C4-2B (cell line): Measurements from ENCODE around the gene CD40.

ENCODE experiments used
- ZFX ChIP-seq: fragments of 450-650 bp; IDR thresholded peaks from 2 replicates; pipeline ENCODE4 v1.6.1; 2017
- TF ChIP-seq, protein P1 (sequence below): fragments of 450-650 bp; conservative IDR thresholded peaks from 2 replicates; pipeline ENCODE4 v1.5.1; 2017; ENCODE audit warnings: mild to moderate bottlenecking

DNA sequence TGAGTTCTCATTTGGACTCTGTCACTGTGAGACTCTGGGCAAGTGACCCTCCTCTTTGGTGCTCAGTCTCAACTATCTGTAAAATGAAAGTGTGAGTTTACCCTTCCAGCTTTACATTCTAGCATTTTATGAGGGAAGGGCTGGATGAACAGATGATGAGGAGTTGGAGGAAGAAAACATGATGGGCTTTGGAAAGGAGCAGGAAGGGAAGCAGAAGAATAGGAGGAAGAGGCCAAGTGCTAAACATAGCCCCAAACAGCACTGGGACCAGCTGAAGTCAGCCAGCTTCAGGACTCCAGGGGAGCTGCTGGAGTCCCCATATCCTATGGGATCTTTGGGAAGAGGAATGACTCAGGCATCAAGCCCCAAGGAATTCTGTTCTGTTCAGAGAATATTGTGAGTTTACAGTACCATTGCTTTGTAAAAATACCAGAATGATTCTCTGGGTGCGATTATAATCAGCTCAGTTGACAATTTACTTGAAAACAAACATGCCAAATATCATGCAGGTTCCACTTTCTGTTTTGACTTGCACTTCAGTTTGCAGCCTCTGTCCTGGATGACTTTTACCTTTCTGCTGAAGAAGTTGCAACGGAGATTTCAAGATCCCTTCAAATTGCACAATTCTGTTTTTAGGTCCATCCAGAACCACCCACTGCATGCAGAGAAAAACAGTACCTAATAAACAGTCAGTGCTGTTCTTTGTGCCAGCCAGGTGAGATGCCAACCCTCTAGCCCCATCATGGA lies 3.2 kb downstream of the CD40 start:
- TF ChIP-seq, protein P1, sequence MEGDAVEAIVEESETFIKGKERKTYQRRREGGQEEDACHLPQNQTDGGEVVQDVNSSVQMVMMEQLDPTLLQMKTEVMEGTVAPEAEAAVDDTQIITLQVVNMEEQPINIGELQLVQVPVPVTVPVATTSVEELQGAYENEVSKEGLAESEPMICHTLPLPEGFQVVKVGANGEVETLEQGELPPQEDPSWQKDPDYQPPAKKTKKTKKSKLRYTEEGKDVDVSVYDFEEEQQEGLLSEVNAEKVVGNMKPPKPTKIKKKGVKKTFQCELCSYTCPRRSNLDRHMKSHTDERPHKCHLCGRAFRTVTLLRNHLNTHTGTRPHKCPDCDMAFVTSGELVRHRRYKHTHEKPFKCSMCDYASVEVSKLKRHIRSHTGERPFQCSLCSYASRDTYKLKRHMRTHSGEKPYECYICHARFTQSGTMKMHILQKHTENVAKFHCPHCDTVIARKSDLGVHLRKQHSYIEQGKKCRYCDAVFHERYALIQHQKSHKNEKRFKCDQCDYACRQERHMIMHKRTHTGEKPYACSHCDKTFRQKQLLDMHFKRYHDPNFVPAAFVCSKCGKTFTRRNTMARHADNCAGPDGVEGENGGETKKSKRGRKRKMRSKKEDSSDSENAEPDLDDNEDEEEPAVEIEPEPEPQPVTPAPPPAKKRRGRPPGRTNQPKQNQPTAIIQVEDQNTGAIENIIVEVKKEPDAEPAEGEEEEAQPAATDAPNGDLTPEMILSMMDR, result no peak
- no peak for TF ChIP-seq ZFX
